ENCODE measurements around the gene REN.
A peak's percentile ranks its signal among the peaks of the same experiment; 100 is the strongest.

The REN gene

GRCh38 chr1:204131978-204132377 is 34.2 kb downstream of the REN start:
- DNase-seq (ENCODE audit: insufficient read length, low spot score) (no peak), FAIRE-seq (no peak)
- no peak for TF ChIP-seq CTCF (IDR thresholded peaks at IDR 0.05; ENCODE audit: insufficient read depth, missing control alignments)

GRCh38 chr1:204130981-204131892 is 34.9 kb downstream of the REN start:
- FAIRE-seq (no peak), DNase-seq (ENCODE audit: insufficient read length, low spot score) (no peak)
- no peak for TF ChIP-seq CTCF (IDR thresholded peaks at IDR 0.05; ENCODE audit: insufficient read depth, missing control alignments)

- DNase-seq (ENCODE audit: insufficient read length, low spot score) (no peak), FAIRE-seq (no peak)
- no peak for TF ChIP-seq CTCF (IDR thresholded peaks at IDR 0.05; ENCODE audit: insufficient read depth, missing control alignments)
These were observed 36.0 kb downstream of the REN start for GRCh38 chr1:204130178-204130577.

GRCh38 chr1:204128964-204129896 is 36.9 kb downstream of the REN start:
- DNase-seq (ENCODE audit: insufficient read length, low spot score) (peak; percentile 99), FAIRE-seq (no peak)
- peak; percentile 83 for TF ChIP-seq CTCF (IDR thresholded peaks at IDR 0.05; ENCODE audit: insufficient read depth, missing control alignments)

- DNase-seq (ENCODE audit: insufficient read length, low spot score) (no peak), FAIRE-seq (no peak)
- TF ChIP-seq CTCF (IDR thresholded peaks at IDR 0.05; ENCODE audit: insufficient read depth, missing control alignments) = no peak
These were observed 37.6 kb downstream of the REN start for GRCh38 chr1:204128464-204128963.

- peak; percentile 93 for TF ChIP-seq CTCF (IDR thresholded peaks at IDR 0.05; ENCODE audit: insufficient read depth, missing control alignments)
- peak; percentile 72 for DNase-seq (ENCODE audit: insufficient read length, low spot score)
- no peak for FAIRE-seq
These were observed 38.4 kb downstream of the REN start for GRCh38 chr1:204127597-204128242.
